Left hindlimb (tissue), 1 donor: ENCODE data around the gene TFPI.
"Not testable (repeated sequence)": the region's sequence is repeated elsewhere in the genome, so short reads cannot be mapped to it uniquely, and the experiment has no call there.

Experiments used
- DNase-seq: peaks from one replicate; pipeline ENCODE4 v3.0.0-alpha.2; 2018

TFPI gene

DNA sequence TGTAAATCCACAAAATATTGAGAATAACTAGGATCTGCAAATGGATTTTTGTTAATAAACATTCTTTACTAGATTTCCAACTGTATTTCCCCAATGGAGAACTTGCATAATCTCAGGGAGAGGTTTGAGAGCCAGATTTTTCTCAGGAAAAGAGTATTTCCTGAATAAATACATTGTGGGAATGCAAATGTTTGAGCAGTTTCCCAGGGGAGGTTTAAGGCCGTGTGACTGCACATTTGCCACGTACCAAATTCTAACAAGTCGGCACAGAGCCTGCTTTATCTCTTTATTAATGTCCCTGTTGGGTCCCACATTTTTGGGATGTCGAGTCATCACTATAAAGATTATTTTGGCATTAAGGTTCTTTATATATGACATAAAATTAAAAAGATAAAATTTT lies 27.0 kb downstream of the TFPI start:
- no peak for DNase-seq

DNA sequence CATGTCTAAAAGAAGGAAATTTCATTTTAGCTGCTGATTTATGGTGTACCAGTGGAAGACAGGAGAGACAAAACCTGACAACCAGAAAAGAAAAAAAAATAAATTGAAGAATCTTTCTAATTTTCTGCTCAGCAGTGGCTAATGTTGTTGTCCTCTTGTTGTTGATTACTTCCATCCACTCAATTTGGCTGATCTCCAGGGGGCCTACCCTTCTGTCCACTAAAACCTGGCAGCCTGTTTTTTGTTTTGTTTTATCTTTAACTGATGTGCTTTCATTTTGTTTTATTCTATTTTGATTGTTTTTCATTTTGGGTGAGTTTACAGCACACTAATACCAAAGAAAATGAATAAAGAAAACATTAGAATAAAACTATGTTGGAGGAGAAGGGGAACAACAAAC lies 27.4 kb downstream of the TFPI start:
- DNase-seq: no peak

DNA sequence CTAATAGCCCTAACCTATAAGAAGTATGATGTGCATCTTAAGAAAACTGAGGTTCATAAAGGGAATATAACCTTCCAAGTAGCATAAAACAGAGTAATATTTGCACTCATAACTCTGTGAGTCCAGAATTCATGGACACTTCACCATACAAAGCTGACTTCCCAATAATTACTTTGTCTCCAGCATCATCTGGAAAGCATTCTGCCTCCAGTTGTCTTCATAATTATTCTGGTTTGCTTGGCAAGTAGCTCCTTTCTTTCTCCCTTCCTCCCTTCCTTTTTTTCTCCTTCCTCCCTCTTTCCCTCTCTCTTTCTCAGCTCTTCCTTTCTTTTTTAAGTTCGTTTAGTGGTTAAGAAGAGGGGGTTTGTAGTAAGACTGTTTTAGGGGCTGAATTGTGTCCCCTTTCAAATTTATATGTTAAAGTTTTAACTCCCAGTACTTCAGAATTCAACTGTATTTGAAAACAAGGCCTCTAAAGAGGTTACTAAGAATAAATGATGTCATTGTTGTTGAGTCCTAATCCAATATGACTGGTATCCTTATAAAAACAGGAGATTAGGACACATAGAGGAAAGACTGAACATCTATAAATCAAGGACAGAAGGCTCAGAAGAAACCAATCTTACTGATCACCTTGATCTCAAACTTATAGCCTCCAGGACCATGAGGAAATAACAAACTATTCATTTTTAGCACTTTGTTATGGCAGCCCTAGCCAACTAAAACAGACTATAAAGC lies 28.9 kb downstream of the TFPI start:
- DNase-seq: no peak

DNA sequence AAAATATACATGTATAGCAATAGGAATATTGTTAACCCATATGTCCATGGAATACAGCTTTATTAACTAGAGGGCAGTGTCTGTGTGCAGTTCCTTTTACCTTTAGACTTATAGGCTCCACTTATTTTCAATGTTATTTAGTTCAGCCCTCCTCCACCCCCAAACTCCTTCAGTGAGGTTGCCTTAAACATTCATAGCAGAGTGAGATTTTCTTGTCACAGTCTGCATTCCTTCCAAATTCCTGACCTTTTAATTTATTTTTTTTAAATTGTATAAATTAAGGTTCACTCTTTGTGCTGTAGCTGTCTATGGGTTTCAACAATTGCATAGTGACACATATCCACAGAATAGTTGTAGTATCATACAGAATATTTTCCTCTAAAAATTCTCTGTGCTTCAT lies 30.9 kb downstream of the TFPI start:
- DNase-seq: no peak

- DNase-seq: no peak
Measured at GRCh38 chr2:187520121-187520624, 34.1 kb downstream of the TFPI start.

DNA sequence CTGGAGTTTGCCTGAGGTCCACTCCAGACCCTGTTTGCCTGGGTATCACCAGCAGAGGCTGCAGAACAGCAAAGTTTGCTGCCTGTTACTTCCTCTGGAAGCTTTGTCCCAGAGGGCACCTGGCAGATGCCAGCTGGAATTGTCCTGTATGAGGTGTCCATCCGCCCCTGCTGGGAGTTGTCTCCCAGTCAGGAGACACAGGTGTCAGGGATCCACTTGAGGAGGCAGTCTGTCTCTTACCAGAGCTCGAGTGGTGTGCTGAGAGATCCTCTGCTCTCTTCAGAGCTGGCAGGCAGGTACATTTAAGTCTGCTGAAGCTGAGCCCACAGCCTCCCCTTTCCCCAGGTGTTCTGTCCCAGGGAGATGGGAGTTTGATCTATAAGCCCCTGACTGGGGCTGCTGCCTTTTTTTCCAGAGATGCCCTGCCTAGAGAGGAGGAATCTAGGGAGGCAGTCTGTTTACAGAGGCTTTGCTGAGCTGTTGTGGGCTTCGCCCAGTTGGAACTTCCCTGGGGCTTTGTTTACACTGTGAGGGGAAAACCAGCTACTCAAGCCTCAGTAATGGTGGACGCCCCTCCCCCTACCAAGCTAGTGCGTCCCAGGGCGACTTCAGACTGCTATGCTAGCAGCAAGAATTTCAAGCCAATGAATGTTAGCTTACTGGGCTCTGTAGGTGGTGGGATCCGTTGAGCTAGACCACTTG lies 34.7 kb downstream of the TFPI start:
- DNase-seq: no peak

GRCh38 chr2:187517750-187518361 lies 36.4 kb downstream of the TFPI start:
- DNase-seq: not testable (repeated sequence)

- not testable (repeated sequence) for DNase-seq
Measured at GRCh38 chr2:187516630-187517510, 37.4 kb downstream of the TFPI start.

GRCh38 chr2:187514930-187515329 lies 39.3 kb downstream of the TFPI start:
- DNase-seq: no peak

- not testable (repeated sequence) for DNase-seq
Measured at GRCh38 chr2:187514235-187514829, 39.9 kb downstream of the TFPI start.

DNA sequence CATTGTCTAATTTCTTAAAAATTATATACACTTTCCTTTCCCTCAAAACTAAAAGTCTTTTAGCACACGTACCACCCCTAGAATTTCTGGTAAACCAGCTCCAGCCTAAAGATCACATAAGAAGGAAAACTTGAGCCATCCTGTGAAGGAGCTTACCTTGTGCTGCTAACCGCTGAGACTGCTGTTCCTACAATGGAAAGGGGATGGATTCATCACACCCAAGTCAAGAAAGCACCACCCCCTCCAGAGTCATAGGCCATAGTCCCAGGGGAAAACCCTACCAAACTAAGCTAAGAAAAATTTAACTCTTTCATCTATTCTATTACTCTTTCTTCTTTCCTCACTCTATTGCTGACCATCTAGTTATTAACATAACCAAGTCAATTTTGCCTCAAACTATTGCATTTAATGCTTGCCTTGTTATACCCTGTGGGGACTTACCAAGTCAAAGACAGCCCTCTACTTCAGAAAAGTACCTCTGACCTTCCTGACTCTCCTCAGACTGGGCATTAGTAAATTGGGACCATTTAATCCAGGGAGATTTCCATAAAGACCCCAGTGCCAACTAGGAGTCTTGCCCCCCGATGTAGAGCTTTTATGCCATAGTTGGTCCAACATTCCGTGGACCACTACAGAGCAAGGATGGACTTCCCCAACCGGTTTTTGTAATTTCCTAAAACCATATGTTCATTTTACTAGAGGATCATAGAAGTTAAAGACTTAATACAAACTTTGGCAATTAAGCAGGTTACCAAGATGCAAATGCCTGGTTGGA lies 40.6 kb downstream of the TFPI start:
- not testable (repeated sequence) for DNase-seq

DNA sequence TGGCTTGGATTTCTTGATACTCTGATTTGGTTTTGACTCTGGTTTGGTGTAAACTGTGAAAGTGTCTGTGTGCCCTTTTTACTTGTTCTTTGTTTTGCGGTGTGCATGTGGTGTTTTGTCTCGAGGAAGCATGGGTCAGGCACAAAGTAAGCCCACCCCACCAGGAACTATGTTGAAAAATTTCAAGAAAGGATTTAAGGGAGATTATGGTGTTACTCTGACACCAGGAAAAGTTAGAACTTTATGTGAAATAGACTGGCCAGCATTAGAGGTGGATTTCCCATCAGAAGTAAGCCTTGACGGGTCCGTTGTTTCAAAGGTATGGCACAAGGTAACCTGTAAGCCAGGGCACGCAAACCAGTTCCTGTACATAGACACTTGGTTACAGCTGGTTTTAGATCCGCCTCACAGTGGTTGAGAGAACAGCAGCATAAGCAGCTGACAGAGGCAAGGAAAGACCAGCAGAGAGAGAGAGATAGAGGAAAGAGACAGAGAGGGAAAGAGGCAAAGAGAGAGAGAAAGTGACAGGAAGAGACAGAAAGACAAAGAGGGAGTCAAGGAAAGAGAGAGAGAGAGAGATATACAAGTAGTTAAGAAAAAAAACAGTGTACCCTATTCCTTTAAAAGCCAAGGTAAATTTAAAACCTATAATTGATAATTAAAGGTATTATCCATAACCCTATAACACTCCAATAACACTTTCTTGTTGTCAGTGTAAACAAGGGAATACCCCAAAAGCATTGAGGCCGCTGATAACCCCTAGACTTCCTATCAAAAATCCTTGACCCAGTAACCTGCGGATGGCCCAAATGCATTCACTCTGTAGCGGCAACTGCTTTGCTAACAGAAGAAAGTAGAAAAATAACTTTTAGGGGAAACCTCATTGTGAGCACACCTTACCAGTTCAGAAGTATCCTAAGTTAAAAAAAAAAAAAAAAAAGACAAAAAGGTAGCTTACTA lies 42.6 kb downstream of the TFPI start:
- DNase-seq: no peak

- DNase-seq: not testable (repeated sequence)
Measured at GRCh38 chr2:187510419-187511355, 43.5 kb downstream of the TFPI start.

- DNase-seq: no peak
Measured at GRCh38 chr2:187509667-187510417, 44.4 kb downstream of the TFPI start.

GRCh38 chr2:187506416-187506815 lies 47.8 kb downstream of the TFPI start:
- no peak for DNase-seq

DNA sequence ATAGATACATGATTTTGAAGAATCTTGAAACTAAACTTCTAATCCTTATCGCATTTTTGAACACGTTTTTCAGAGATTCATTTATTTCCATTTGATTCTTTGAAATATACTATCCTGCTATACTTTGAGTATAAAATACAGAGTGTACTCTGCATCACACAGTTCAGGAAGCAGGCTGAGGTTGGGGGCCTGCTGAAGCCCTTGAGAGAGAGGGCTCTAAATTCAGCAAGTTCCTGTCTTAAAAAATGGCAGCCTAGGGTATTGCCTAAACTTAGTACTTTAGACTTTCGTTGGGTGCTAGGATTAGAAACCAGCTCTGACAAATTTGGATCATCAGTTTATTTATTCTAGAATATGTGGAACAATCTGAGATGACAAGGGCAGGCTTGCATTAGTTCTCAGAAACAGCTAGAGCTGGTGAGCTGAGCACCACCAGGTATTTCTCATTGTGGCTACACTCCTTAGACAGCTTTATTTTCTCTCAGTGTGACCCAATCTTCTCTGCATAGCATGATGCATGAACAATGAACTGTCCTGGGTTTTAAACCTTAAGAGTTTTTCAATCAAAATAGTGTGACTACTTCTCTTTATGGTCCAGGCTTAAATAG lies 49.1 kb downstream of the TFPI start:
- no peak for DNase-seq

- DNase-seq: no peak
Measured at GRCh38 chr2:187504312-187504921, 49.8 kb downstream of the TFPI start.
